HG03354 (cell line): Measurements from ENCODE around the gene DHRSX.

Experiments
- ATAC-seq: cut with Tn5 transposase; IDR thresholded peaks from one replicate; pipeline ENCODE4 v1.9.1; 2021; ENCODE audit warnings: mild to moderate bottlenecking; ENCODE audit not compliant: unreplicated experiment, poor library complexity, severe bottlenecking

DHRSX gene

DNA sequence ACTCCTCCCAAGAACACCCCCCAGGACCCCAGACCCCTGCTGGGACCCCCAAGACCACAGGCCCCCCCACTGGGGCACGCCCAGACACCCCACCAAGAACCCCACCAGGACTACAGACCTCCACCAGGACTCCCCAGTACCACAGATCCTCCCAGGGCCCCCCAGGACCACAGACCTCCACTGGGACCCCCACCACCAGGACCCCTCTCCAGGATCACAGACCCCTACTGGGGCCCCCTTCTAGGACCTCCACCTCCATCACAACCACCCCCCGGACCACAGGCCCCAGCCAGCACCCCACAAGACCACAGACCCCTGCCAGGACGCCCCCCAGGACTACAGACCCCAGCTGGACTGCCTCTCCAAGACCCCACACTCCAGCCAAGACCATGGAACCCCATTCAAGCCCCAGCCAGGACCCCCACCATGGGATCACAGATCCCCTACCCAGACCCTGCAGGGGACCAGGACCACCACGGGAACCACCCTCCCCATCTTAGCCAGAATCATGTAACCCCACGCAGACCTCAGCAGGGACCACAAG, 855 bp upstream of the DHRSX start:
- no peak for ATAC-seq

DNA sequence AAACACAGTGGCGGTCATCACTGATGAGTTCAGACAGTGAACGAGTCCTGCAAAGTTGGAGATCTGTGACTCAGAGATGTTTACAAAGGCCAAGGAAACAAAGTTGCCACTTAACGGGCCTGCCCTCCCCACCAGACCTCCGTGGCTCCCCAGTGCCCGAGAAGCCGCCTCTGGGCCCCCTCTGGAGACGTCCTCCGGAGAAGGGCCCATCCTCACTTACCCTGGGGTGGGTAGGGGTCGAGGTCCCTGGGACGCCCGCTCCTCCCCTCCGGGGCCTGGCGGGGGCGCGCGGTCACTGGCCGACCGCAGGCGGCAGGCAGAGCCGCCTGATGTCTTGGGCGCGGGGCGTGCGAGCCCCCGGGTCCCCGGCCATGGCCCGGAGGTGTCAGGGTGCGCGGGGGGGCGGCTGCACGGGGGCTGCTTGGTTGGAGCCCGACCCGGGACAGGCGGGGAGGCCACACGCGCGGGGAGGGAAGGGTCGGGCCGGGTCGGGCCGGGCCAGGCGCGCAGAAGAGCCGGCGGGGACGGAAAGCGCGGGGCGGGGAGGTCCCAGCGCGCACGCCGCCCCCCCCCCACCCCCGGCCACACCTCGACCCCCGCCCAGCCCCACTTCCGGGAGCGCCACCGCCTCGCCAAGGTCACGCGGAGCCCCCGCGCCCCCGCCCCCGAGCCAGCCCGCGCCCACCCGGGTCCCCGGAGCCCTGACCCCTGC, 529 bp downstream of the DHRSX start:
- peak; percentile 58 for ATAC-seq

DNA sequence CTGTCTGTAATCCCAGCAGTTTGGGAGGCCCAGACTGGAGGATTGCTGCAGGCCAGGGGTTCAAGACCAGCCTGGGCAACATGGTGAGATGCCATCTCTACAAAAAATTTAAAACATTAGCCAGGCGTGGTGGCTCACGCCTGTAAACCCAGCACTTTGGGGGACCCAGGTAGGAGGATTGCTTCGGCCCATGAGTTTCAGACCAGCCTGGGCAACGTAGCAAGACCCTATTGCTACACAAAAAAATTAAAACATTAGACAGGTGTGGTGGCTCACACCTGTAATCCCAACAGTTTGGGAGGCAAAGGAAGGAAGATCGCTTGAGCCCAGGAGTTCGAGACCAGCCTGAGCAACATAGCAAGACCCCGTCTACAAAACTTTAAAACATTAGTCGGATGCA, 1.3 kb downstream of the DHRSX start:
- no peak for ATAC-seq

DNA sequence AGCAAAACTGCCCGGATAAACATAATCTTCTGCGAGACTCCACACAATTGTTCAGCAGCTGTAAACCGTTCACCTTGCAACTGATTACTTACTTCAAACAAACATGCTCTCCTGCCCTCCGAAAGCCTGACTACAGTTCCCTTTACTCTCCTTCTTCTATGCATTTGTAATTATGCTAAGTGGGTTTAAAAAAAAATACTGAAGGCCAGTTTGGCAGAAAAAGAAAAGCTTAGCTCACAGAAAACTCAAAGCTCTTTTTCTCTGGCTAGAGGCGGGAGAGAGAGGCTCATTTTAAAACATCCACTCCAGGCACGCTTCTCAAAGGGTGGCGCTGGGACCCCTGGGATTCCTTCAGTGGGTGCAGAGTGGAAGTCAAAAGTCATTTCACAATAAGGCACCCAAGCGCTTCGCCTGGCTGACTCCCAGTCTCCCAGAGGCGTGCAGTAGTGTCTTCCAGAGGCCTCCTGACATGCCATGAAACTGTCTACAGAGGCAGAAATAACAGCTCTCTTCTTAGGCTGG, 1.9 kb downstream of the DHRSX start:
- ATAC-seq: no peak

DNA sequence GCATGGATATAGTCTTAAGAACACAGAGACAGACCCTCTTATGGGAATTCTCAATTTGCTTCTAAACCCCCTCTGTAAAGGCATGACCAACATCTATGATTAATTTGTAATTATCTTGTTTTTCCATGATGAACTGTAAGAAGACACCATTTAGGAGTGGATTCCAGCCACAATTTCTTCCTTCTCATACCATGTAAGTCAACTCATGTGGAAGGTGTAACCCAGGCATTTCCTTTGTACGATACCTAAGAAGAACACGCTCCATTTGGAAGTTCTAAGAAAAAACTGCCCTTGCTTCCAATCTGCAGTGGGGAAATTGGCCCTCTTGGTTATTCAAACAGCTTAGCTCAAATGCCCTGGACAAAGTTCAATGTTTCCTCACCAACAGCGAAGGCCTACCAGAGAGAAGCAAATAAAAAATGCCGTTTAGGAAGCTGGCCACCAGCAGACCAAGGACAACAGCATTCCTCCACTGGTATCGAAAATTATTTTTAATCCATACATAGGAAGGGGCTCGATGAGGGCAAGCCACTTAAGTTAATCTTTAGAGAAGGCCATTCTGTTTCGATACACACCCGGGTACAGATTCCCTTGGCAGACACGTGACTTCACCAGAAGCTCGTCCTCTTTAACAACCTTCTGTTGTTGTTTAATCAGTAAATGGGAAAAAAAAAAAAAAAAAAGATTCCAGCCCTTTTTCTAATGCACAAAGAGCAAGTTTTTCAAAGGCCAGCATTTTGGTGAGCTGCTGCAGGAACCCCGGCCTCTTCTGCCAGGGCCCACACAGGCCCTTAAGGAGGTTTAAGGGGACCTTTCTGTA, 2.6 kb downstream of the DHRSX start:
- no peak for ATAC-seq

DNA sequence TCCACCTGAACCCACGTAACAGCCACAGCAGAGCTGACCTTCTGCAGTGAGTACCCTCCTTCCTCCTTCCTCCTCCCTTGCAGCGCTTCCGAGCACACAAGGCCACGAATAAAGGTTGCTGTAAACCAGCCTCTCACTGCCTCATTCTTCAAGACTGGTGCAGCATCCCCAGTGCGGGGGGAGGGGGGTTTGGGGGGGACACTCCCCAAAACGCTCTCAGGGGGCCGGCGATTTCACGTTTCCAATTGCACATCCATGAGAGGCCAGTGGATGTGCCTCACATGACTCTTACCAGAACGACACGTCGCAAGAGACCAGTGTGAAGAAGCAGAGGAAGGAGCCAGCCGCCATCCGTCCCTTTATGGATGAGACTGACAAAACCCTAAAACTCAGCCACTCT, 5.2 kb downstream of the DHRSX start:
- ATAC-seq: no peak

DNA sequence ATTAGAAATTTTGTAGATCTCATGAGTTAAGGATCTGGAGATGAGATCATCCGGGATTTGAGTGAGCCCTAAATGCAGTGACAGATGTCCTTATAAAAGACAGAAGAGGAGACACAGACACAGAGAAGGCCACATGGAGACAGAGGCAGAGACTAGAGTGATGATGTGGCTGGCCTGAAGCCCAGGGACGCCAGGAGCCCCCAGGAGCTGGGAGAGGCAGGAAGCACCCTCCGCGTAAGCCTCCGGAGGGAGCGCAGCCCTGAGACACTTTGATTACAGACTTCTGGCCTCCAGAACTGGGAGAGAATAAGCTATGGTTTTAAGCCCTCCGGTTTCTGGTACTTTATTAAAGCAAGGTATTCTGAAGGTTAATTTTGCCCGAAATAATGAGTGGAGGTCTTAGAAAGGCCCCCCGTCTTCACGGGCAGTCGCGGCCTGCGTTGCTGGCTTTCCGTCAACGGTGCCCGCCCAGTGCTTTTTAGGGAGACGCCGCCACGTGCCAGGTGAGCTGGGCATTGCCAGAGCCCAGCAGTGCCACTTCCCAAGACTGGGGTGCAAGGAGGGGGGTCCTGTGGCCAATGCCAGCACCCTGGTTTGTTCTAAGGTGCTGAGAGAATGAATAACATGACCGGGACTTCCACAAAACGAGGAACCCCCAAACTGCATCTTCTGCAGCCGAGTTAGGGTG, 8.1 kb downstream of the DHRSX start:
- ATAC-seq: no peak

DNA sequence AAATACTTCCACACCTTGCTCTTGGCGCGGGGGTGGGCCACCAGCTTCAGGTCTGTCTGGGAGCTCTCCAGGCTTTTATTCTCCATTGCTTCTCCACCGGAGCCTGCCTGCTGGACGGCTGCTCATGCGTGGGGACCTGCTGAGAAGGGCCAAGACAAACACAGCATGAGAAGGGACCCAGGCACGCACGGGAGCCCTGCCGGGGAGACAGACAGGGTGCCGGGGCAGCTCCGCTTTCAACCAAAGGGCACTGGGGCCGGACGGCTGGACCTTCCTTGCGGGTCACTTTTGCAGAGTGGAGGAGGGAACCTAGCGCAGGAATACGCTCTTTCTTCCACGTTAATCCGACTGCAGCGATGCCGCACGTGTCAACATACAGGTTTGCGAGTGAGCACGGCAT, 10.1 kb downstream of the DHRSX start:
- no peak for ATAC-seq

DNA sequence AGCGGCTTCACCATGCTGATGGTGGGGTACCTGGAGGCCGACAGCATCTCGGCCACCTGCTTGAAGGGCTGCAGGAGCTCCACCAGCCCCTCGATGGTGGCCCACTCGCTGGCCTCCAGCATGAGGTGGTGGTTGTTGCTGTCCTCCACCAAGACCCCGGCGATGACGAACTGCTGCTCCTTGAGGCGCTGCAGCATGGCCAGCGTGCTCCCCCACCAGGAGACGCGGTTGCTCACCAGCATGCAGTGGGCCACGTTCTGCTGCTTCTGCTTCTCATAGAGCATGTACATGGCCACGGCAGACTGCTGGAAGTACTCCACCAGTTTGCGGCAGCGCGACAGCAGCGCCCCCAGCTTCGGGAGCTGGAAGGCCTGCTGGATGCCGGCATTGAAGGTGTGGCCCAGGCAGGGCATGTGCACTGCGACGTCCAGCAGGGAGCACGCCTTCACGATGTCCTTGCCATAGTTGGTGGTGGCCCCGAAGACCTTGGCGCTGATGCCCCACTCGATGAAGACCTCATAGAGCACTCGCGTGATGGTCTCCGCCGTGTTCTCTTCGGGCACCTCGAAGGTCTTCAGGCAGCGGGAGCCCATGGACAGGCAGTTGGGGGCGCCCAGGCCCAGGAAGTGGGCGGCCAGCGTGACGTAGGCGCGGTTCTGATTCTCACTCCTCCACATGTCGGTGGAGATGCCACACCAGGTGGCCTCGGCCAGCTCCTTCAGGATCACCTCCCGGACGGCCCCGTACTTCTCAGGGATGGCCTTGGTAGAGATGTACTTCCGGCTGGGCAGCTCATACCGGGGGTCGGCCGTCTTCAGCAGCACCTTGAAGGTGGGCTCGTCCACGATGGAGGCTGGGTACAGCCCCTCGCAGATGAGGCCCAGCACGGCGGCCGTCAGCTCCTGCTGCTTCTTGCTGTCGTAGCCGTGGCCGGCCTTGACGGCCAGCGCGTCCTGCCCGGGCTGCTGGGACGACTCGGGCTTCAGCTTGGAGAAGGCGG, 11.0 kb downstream of the DHRSX start:
- no peak for ATAC-seq

DNA sequence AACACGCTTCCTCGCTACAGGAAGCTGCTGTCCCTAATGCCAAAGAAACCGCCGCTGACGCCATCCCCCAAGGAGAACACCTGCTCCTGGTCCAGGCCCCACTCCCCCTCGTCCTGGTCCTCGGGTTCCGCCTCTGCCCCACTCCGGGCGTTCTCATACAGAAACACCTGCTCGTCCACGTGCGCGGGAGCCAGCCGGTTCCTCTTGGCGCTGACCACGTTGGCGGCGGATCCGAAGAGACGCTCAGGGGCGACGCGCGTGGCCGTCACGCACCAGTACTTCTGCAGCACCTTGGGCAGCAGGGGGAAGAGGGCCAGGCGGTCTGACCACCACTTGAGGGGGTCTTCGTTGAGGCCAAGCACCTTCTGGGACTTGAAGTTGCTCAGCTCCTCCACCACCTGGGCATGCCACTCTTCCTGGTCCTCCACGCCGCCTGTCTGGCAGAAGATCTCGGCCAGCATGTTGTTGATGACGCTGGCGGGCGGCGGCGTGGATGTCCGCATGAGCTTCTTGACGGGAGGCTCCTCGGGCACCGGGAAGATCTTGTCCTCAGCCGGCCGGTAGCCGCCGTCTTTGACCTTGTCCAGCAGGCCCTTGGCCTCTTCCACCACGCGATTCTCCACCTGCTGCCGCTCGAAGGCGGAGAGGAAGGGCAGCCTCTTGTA, 12.0 kb downstream of the DHRSX start:
- no peak for ATAC-seq

DNA sequence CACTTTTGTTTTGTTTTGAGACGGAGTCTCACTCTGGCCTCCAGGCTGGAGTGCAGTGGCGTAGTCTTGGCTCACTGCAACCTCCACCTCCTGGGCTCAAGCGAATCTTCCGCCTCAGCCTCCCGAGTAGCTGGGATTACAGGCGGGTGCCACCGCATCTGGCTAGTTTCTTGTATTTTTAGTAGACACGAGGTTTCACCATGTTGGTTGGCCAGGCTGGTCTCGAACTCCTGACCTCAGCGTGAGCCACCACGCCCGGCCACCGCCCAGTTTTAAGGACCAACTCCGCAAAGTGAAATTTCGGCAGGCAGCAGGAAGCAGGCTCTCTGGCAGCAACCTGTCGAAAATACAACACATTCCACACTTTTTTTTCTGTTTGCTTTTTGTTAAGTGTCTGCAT, 13.4 kb downstream of the DHRSX start:
- ATAC-seq: no peak

DNA sequence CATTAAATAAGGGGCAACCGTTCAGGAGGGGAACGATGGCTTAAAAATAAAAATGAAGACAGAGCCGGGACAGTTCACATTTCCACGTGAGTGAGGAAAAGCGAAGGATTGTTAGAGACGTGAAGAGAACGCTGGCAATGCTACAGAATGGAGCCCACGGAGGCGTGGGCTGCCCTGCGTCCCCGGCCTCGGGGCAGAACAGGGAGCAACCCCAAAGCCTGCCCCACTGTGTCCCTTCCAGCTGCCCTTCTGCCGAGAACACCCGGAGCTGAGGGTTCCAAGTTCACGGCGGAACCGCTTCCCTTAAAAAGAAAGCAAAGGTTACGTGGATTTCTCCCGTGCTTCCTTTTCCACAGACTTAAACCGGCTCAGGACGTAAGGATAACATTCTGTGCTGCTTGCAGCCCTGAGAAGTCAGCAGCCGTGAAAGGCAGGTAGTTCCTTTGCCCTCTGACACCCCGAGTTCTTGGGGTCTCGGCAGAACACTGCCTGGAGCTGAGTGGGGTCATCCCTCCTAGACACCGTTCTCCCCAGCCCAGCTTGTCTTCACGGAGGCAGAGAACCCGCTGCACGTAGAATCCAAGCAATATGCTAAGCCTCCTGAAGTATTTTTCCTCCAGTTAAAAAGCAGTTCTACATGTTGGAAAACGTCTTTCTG, 14.2 kb downstream of the DHRSX start:
- no peak for ATAC-seq

DNA sequence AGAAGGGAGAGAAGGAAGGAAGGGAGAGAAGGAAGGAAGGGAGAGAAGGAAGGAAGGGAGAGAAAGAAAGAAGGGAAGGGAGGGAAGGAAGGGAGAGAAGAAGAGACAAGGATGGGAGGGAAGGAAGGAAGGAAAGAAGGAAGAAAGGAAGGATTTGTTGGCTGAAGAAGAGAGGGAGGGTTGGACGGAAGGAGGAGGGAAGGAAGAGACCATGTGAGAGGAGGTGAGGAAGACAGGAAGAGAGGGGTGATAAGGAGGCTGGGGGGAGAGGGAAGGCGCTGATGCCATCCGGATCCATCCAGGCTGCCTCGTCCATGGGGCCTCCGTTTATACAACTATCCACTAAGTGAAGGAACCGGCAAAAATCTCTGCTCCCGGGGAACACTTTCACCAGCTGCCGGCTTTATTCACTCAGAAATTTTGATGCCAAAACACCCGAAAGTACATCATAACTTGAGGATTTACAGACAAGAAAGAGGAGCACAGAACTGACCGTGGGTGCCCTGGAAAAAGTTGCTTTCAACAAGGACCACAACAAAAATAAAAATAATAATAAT, 14.9 kb downstream of the DHRSX start:
- ATAC-seq: no peak

DNA sequence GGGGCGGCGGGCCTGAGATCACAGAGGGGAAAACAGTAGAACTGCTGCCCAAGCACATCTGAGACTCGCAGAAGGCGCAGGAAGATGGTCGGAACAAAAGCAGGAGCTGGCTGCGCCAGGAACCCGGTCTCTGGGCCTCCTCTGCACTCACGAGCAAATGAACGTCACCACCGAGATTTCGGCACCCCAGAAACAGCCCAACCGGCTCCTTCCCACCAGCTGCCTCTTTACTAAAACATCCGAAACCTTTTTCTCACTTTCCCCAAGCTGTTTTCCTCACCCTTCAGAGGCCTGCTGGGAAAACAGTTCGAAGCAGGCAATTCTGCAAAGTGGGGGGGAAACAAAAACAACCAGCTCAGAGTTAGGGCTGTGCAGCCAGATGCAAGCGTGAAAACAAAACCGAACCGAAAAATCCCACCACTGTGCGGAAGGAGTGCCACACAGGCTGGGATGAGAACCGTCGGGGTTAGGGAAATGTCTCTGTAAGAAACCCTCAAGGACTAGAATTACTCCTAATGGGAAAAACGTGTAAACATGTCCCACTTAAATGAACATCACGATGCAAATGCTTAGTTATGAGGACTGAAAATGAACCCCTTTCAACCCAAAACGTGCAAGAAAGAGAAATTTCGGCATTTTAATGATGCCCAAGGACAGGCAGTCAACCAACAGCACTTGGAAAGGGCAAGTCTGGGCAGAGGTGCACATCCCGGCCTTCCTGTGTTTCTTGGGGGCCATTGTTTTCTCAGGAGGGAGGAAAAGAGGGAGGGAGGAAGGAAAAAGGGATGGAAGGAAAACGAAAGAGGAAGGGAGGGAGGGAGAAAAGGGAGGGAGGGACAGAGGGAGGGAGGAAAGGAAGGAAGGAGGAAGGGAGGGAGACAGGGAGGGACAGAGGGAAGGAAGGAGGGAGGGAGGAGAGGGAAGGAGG, 15.8 kb downstream of the DHRSX start:
- ATAC-seq: no peak

DNA sequence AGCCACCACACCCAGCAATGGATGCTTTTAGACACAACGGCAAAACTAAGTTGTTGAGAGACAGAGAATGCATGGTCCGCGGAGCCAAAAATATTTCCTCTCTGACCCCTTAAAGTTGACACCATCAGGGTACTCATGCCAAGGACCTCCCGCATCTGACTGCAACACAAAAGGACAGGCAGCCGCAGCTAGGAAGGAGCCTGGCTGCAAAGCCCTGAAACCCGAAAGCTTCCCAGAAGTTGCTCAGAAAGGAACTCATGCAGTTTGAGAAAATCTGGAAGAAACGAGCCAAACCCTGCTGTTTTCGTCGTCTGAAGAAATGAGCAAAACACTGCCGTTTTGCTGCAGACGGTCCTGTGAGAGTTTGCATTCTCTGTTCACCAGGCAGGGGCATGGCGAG, 16.5 kb downstream of the DHRSX start:
- no peak for ATAC-seq

DNA sequence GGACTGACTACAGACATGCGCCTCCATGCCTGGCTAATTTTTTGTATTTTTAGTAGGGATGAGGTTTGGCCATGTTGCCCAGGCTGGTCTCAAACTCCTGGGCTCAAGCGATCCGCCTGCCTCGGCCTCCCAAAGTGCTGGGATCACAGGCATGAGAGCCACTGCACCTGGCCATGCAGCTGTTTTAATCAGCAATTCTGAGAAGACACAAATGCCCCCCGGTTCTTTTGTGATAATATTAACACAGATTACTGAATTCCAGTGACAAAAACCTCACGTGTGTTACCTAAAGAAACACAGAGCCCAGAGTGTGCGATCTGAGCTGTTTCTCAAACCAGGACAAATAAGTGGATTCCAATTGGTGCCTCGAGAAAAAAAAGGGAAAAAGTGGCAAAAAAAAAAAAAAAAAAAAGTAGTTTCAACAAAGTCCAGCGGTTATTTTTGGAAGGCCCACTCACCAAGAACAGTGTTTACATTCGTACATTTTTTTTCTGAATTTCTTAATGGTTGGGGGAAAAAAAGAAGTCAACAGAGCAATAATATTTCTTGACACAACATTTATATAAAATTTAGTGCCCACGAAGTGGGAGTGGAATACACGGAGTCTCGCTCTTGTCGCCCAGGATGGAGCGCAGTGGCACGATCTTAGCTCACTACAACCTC, 17.2 kb downstream of the DHRSX start:
- ATAC-seq: no peak
